Posterior vena cava (tissue), 2 donors: ENCODE results near the gene WSCD2. TPM values are rescaled to one million over a fixed set of nuclear protein-coding genes. Genes with fewer than 3 reads are reported as not detected.

Experiments
- DNase-seq: peaks from one replicate; pipeline ENCODE4 v3.0.0-alpha.2; 2020; ENCODE audit warnings: low spot score
- intact Hi-C, 2 donors: fragments of 100-400 bp; cut with DNase I; formaldehyde crosslinking; loops; one replicate each; pipeline versions ENCODE4 v1.14.1 to v1.14.2; 2022 to 2023
- total RNA-seq, 2 donors: library from RNA; stranded (reverse); fragmentation: NEBNext Ultra II Directional; extraction: Animal tissue kit (Norgen Biotek cat#: 25700); gene quantifications; one replicate each; pipeline ENCODE4 v1.2.1, GENCODE V29; 2021
- donor health status: DM: yes; HTN: yes; CAD: no.
- donor health status: DM: yes; HTN: yes; CAD: no.

WSCD2 gene
- total RNA-seq, 2 donors from 2014 or later: 9.3 to 17.8 TPM

DNA sequence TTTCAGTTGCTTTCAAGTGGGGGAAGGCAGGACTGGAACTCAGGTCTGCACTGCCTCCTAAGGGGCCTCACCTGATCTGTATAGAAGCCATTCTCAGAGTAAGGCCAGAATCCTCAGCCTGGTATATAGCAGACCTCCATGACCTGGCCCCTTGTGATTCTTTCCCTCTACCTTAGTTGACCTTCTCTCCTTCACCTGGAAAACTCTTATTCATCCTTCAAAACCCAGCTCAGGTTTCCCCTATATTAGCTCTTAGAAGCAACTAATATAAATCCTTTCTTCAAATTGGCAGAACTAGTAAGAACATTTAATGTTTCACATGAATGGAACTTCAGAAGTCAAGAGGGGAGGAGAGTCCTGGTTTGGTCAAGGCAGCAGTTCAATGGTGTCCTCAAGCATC, 26.0 kb upstream of the WSCD2 start:
- intact Hi-C loops: loop anchor here in 1 of 2 donors (10.0 kb wide), 1 partner anchor 92 kb away; no protein-coding TSS in a partner anchor
- DNase-seq: no peak

DNA sequence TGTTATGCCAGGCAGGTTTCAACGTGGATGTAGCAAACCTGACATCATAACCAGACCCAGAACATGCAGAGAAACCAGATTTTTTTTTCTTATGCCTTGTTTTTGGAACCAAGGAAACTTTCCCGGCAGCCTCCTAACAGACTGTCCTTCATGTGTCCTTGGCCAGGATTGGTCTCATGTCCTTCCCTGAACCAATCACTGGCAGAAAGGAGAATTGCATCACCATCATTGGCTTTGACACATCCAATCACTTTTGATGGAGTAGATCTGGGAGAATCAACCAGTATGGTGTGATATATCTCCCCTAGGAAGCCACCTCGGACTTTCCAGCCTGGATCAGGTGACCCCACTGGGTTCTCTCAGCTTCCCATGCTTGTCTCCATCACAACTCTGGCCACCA, 25.6 kb upstream of the WSCD2 start:
- intact Hi-C loops: loop anchor here in 1 of 2 donors (10.0 kb wide), 1 partner anchor 91 kb away; no protein-coding TSS in a partner anchor
- no peak for DNase-seq

DNA sequence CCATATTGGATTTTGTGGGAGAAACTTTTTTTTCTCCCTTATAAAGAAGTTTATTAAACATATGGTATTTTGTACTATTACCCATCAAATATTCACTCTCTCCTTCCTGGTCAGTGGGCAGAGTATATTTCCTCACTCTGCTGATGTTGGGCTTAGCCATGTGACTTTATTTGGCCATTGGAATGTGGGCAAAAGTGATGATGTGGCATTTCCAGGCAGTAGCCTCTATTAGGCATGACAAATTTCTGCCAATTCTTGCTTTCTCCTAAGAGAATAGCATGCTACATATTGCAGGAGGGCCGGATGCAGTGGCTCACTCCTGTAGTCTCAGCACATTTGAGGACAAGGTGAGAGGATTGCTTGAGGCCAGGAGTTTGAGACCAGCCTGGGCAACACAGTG, 24.4 kb upstream of the WSCD2 start:
- intact Hi-C loops: loop anchor here in 1 of 2 donors (10.0 kb wide), 1 partner anchor 90 kb away; no protein-coding TSS in a partner anchor
- no peak for DNase-seq

DNA sequence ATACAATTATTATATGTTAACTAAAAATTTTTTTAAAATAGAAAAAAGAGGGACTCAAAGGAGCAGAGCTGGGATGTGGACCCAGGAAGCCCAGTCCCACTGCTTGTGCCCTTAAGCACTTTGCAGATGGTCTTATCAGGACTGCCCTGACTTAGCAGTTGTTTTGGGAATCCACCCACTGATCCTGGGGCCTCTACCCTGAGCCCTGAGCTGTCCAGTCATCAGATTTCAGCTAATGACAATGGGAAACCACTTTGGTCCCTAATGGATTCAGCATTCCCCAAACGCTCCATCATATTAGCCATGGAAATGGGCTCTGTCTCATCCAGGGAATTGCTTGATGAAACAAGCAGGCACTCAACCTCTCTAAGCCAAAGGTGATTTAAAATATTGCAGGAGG, 22.5 kb upstream of the WSCD2 start:
- DNase-seq: no peak
- intact Hi-C loops: loop anchor here in 1 of 2 donors (10.0 kb wide), 1 partner anchor 88 kb away; no protein-coding TSS in a partner anchor

DNA sequence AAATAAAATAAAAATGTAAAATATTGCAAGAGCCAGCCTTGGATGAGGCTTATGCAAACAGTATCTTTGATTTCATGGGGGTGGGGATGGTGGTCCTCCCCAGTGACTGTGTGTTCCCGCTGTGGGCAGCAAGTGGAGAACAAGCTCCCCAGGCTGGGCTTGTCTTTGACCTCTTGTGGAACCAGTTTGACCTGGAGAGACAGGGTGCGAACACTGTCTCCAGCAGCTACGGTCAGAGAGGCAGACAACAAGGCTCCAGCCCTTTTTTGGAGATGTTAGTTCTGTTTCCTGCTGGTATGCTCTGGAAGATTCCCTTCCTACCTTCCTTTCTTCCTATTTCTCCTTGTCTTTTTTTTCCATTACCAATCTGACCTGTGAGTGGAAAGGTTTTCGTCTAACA, 21.8 kb upstream of the WSCD2 start:
- intact Hi-C loops: loop anchor here in 1 of 2 donors (10.0 kb wide), 1 partner anchor 88 kb away; no protein-coding TSS in a partner anchor
- no peak for DNase-seq

DNA sequence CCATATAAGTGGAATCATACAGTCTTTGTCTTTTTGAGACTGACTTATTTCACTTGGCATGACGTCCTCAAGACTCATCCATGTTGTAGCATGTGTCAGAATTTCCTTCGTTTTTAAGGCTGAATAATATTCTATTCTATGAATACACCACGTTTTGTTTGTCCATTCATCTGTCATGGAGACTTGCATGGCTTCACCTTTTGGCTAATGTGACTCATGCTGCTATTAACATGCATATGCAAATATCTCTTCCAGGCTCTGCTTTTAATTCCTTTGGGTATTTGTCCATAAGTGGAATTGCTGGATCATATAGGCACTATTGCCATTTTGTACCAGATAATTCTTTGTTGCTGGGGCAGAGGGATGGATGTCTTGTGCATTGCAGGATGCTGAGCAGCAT, 19.6 kb upstream of the WSCD2 start:
- intact Hi-C loops: loop anchor here in 1 of 2 donors (10.0 kb wide), 1 partner anchor 85 kb away; no protein-coding TSS in a partner anchor
- no peak for DNase-seq

DNA sequence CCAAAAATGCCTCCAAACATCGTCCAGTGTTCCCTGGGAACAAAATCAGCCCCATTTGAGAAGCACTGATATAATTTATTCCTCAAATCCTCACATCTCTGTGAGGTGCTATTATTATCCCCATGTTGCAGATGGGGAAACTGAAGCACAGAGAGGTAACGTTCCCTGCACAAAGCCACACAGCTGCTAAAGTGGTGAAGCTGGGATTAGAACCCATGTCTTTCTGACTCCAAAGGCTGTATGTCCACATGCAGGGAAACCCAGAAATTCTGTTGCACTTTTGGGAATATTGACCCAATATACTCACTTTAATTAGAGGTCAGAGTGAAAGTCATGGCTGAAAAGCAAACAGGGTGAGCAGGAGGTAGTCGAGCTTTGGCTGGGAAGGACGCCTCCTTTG, 19.1 kb upstream of the WSCD2 start:
- intact Hi-C loops: loop anchor here (5.0 to 10.0 kb wide), 3 partner anchors 85 to 808 kb away; no protein-coding TSS in a partner anchor
- no peak for DNase-seq

DNA sequence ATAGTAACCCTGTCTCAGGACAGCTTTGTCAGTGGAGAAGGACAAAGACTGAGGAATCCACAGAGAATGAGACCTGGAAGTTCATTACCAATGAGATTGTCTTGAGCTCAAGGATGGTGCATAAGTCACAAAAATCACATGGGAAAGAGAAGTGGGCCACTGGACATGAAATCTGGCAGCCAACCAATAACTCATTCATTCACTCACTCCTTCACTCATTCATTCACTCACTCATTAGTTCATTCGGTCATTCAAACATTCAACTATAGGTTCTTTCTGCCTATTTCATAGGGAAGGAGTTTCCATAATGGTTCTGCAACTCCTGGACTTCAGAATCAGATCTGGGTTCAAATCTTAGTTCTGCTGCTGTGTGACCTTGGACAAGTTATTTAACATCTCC, 18.2 kb upstream of the WSCD2 start:
- intact Hi-C loops: loop anchor here in 1 of 2 donors (5.0 to 10.0 kb wide), 2 partner anchors 666 to 809 kb away; no protein-coding TSS in a partner anchor
- DNase-seq: no peak

DNA sequence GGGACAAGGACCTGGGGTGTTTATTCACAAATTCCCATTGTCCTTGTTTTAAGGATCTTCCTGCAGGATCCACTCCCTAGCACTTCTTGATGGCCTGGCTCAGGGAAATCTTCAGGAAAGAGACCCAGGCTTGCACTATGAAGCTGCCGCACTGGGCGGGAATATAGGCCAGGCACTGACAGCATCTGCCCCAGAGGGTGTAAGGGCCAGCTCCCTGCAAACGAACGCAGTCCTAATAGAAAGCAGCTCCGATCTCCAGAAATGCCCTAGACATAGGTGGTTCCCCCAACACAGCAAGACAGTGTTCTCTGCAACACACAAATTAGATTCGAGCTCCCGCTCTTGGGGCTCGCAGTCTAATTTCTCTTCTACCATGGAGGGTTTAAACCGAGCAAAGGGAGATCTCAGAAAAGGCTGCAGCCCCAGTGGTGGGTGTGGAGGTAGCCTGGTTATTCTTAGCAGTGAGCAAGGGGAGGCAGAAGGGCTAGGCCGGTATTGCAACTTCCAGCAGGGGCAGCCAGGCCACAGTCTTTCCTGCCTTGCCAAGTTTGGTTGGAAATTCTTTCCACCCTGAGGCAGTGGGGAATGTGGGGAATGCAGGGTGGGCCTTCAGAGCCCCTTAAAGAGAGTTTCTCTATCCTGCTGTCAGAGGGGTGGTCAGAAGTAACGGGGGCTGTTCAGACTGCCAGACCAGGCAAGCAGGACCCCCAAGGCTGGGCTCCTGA, 16.1 kb upstream of the WSCD2 start:
- no peak for DNase-seq
- intact Hi-C loops: loop anchor here in 1 of 2 donors (5.0 to 10.0 kb wide), 2 partner anchors 668 to 811 kb away; no protein-coding TSS in a partner anchor

DNA sequence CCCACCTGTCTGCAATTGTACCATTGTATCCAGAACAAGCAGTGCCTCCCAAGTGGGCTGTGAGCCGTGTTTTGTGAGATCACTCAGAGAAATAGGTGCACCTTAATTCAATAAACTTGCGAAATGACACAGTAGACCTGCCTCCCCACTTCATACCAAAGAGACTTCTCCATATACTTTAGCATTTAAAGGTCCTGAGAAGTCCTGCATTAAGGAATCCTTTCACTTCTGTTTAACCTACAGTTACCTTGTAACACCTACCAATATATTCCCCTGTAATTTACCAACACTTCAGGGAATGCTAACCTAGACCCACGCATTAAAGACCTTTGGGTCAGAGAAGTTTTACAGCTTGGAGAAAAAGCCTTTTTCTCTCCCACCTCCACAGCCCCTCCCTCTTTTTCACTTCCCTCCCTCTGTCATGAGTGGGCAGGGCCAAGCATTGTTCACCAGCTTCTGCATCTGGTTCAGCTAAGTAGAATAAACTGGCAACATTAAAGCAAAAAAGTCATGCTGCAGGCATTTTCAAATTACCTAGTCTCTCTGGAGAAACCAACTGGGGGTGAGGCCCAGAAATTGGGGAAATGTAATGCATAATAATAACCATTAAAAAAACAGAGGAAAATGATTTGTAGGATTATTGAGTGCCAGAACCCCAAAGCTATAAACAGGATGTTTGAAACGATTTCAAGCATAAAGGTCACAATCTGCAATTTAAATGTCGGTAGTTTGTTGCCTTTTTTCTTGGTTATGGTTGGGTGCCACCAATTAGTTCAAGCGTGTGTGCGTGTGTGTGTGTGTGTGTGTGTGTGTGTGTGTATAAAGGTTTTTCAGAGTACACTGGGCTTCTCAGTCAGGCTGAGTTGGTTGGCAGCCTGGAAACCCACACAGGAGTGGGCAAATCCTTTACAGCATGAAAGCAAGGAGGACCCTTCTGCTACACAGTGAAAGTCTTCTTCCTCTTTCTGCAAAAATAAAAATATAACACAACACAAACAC, 13.7 kb upstream of the WSCD2 start:
- intact Hi-C loops: loop anchor here in 1 of 2 donors (10.0 kb wide), 1 partner anchor 671 kb away; no protein-coding TSS in a partner anchor
- no peak for DNase-seq

DNA sequence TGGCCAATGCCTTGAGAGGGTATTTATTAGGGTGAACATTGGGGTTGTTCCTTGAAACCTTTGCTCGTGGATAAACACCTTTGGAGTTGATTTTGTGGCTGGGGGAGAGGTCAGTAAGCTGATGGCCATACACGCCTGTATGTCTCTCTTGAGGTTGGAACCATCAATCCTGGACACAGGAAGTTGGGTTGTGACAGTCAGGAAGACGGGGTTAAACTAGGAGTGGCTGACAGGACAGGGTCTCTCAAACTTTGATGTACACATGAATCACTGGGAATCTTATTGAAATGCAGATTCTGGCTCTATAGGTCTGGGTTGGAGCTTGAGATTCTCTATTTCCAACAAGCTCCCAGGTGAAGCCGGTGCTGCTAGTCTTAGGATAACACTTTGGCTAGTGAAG, 12.8 kb upstream of the WSCD2 start:
- DNase-seq: no peak
- intact Hi-C loops: loop anchor here in 1 of 2 donors (10.0 kb wide), 1 partner anchor 671 kb away; no protein-coding TSS in a partner anchor

DNA sequence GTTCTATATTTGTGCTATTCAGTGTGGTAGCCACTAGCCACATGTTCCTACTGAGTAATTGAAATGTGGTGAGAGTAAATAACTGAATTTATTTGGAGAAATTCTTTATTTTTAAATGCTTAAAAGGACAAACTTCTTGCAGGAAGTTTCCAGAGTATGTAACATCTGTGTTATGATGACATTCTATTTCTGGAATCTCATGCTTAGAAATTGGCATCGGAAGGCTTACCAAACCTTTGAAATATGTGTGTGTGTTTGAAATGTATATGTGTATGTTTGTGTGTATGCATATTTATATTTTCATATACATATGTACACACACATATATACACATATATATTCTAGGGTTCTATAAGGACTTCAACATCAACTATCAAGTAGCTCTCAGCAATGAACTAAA, 12.4 kb upstream of the WSCD2 start:
- intact Hi-C loops: loop anchor here in 1 of 2 donors (10.0 kb wide), 1 partner anchor 672 kb away; no protein-coding TSS in a partner anchor
- no peak for DNase-seq

DNA sequence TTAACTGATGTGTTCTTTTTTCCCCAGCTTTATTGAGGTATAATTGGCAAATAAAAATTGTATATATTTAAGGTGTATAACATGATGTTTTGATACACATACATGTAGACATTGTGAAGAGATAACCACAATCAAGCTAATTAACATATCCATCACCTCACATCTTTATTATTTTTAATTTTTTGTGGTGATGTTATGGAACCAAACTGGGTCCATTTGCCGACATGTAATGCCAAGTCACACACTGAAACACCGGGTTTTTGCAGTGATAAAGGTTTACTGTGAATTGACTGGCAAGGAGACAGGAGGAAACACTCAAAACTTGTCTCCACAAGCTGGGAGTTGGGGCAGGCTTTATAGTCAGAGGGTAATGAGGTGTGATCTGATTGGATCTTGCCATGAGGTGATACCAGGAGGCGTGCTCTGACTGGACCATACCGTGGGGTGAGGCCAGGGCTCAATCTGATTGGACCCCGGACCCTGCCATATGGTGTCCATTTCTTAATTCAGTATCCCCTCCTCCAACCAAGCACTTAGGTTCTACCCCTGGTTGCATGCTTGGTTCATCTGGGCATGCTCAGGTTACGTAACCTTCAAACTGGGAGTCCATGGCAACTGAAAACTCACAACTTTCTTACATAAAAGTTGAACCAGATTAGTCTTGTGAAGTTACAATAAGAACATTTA, 11.8 kb upstream of the WSCD2 start:
- intact Hi-C loops: loop anchor here in 1 of 2 donors (10.0 kb wide), 1 partner anchor 673 kb away; no protein-coding TSS in a partner anchor
- no peak for DNase-seq

DNA sequence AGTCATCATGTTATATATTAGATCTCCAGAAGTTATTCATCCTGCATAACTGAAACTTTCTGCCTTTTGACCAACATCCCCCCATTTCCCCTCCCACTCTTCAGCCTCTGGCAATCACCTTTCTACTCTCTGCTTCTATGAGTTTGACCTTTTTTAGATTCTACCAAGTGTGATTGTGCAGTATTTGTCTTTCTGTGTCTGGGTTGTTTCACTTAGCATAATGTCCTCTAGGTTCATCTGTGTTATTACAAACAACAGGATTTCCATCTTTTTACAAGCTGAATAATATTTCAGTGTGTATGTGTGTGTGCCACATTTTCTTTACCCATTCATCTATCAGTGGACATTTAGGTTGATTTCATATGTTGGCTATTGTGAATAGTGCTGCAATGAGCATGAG, 11.2 kb upstream of the WSCD2 start:
- DNase-seq: no peak
- intact Hi-C loops: loop anchor here in 1 of 2 donors (10.0 kb wide), 1 partner anchor 673 kb away; no protein-coding TSS in a partner anchor

DNA sequence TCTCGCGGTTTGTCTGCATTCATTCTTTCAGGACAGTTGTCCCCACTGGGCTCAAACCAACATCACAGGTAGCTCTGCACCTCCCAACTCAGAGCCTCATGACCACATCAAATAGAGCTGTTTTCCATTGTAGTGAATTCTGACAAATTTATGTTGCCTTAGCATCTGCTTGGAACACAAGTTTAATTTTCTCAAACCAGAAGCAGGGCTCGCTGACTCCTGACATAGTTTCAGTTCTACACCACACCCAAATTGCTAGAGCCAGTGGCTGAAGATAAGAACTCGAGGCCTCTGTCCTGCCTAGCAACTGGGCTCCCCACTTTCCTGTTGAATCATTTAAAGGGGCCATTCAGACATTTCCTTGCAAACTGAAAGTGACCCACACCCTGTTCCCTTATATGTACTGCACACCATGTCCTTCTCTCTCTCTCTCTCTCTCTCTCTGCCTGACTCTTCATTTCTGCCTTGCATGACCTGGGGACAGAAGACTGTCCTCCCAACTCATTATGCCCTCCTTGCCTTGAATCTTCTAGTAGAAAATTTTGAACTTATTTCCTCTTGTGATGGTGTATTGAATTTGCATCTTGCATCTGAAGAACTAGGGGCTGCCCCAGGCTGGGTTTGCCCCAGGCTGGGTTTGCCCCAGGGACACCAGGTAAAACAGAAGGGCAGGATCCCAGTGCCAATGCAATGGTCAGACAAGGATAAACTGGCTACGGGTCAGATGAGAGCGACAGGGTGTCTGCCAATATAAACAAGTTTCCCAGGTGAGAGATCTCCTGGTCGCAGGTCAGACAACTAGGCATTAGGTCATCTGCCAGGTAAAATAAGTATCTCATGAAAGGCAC, 9.7 kb upstream of the WSCD2 start:
- intact Hi-C loops: loop anchor here in 1 of 2 donors (10.0 kb wide), 1 partner anchor 675 kb away; no protein-coding TSS in a partner anchor
- no peak for DNase-seq

DNA sequence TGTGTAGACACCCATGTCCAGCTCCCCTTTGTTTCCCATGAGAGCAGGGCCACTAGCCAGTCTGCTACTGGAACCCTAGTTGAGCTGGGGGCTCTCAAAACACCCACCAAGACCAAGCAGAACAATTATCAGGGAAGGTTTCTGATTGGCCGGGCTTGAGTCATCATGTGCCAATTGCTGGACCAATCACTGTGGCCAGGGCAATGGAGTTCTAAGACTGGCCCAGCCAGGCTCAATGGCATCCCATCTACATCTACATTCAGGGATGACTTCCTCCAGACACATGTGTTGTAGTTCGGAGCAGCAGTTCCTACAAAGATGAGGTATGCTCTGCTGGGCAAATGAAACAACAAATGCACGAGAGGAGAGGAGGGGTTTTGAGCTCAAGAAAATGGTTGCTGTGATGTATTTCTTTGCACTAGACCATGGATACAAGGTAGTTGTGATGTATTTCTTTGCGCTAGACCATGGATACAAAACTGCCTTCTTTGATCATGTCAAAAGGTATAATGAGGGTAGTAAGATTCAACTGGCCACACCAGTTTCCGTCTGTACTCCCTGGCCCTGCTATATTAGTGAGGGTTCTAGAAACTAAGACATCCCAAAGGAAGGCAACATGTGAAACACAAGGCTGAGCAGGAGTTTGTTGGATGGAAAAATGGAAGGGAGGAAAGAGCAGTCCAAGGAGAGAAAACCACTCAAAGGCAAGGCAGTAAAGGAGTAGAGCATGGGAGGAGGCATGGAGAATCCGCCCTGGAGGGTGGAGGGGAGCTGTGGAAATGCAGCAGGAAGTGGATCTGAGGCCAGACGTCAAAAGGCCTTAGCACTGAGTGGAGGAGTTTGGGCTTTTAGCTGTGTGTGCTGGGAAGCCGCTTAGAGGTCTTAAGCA, 8.9 kb upstream of the WSCD2 start:
- no peak for DNase-seq
- intact Hi-C loops: loop anchor here in 1 of 2 donors (10.0 kb wide), 1 partner anchor 675 kb away; no protein-coding TSS in a partner anchor

DNA sequence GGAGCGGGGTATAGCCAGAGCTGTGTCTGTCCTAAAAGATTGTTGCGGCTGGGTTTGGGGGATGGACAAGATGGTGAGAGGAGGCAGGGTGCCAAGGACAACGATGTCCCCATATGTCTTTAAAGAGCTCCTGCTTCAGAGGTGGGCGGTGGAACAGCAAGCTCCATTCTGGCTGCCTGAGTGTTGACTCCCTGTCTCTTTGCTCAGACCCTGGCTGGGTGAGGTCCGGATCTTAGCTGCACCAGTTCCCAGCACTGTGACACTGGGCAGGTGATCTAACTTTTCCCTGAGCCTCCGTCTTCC, 8.3 kb upstream of the WSCD2 start:
- no peak for DNase-seq
- intact Hi-C loops: no loop called here
